ENCODE measurements around the gene RIMKLA.
A peak's percentile ranks its signal among the peaks of the same experiment; 100 is the strongest.

RIMKLA gene

GRCh38 chr1:42430286-42431135, 49.9 kb downstream of the RIMKLA start:
- no peak for DNase-seq (ENCODE audit: low spot score)

GRCh38 chr1:42431514-42431913, 50.9 kb downstream of the RIMKLA start:
- no peak for DNase-seq (ENCODE audit: low spot score)

GRCh38 chr1:42432714-42433113, 52.1 kb downstream of the RIMKLA start:
- no peak for DNase-seq (ENCODE audit: low spot score)

GRCh38 chr1:42433369-42433768, 52.8 kb downstream of the RIMKLA start:
- DNase-seq (ENCODE audit: low spot score) = no peak

GRCh38 chr1:42434340-42434739, 53.7 kb downstream of the RIMKLA start:
- DNase-seq (ENCODE audit: low spot score) = no peak

- DNase-seq (ENCODE audit: low spot score) = peak; percentile 16
Measured at GRCh38 chr1:42439940-42440339, 59.3 kb downstream of the RIMKLA start.

- no peak for DNase-seq (ENCODE audit: low spot score)
Measured at GRCh38 chr1:42442662-42443061, 62.1 kb downstream of the RIMKLA start.

- DNase-seq (ENCODE audit: low spot score) = no peak
Measured at GRCh38 chr1:42449256-42449655, 68.7 kb downstream of the RIMKLA start.

GRCh38 chr1:42450061-42450460, 69.5 kb downstream of the RIMKLA start:
- DNase-seq (ENCODE audit: low spot score) = no peak

GRCh38 chr1:42453386-42453785, 72.8 kb downstream of the RIMKLA start:
- DNase-seq (ENCODE audit: low spot score) = no peak

- no peak for DNase-seq (ENCODE audit: low spot score)
Measured at GRCh38 chr1:42454403-42454802, 73.8 kb downstream of the RIMKLA start.

GRCh38 chr1:42456010-42456753, 75.6 kb downstream of the RIMKLA start, which contains the start of the genes PPCS and ZMYND12:
TSS of gene PPCS (plus strand) at chr1:42456543. CDS start at chr1:42456566, 23 bp downstream.
TSS of gene ZMYND12 (minus strand) at chr1:42456022. CDS start at chr1:42455997, 25 bp downstream.
- DNase-seq (ENCODE audit: low spot score) = peak; percentile 80

- DNase-seq (ENCODE audit: low spot score) = peak; percentile 55
Measured at GRCh38 chr1:42456754-42457089, 76.1 kb downstream of the RIMKLA start.

GRCh38 chr1:42461196-42461595, 80.6 kb downstream of the RIMKLA start:
- DNase-seq (ENCODE audit: low spot score) = no peak

- DNase-seq (ENCODE audit: low spot score) = peak; percentile 99
Measured at GRCh38 chr1:42462828-42463763, 82.5 kb downstream of the RIMKLA start, which contains the start of gene CCDC30. TSS of gene CCDC30 (plus strand) at chr1:42463286. CDS start at chr1:42480552, 17,266 bp downstream.

GRCh38 chr1:42463921-42464320, 83.3 kb downstream of the RIMKLA start:
- DNase-seq (ENCODE audit: low spot score) = no peak

- DNase-seq (ENCODE audit: low spot score) = no peak
Measured at GRCh38 chr1:42466030-42466429, 85.4 kb downstream of the RIMKLA start.

GRCh38 chr1:42469727-42470126, 89.1 kb downstream of the RIMKLA start:
- no peak for DNase-seq (ENCODE audit: low spot score)
